Endothelial cell of umbilical vein (primary cell): Measurements from ENCODE around the gene OVOL2. TPM values are rescaled to one million over a fixed set of nuclear protein-coding genes. Genes with fewer than 3 reads are reported as not detected.

Experiments
- BruUV-seq: library from RNA; stranded (reverse); fragments of 400-500 nt; replicated peaks from 2 replicates; lab custom pipeline; 2021; lab: Mats Ljungman, UMichigan
- CTCF ChIA-PET: fragments of 300-600, 350-600 bp; sonication (Branson Sonifier 250); formaldehyde crosslinking; loops from one replicate; lab custom pipeline; 2021; ENCODE audit warnings: antibody characterized with exemption, inconsistent platforms; lab: Charles Lee
- POLR2A ChIA-PET: fragments of 300-600, 350-600 bp; sonication (Branson Sonifier 250); formaldehyde crosslinking; loops from one replicate; lab custom pipeline; 2021; ENCODE audit warnings: antibody characterized with exemption, inconsistent platforms; lab: Charles Lee
- DNase-seq: peaks from one replicate; pipeline ENCODE4 v3.0.0-alpha.2; 2011; ENCODE audit warnings: low read depth, low spot score
- FAIRE-seq: peaks from 2 replicates; lab custom pipeline; 2011; peaks lifted over from hg19 to GRCh38; lab: Jason Lieb, UNC
- H2AFZ ChIP-seq: 2 replicates; pipeline ENCODE4 v1.6.0; 2012; ENCODE audit warnings: low read depth, low read length, control low read depth, inconsistent platforms
- H3K27ac ChIP-seq: 2 replicates; pipeline ENCODE4 v1.5.1; 2011; ENCODE audit warnings: low read depth, mild to moderate bottlenecking, control low read depth, low read length, moderate library complexity; ENCODE audit not compliant: insufficient read depth
- H3K27me3 ChIP-seq, 2 experiments: 2 replicates each; pipeline versions ENCODE4 v1.6.0 to v1.6.1; 2011; ENCODE audit warnings: low read length in 2 of 2, mixed read lengths in 1 of 2; ENCODE audit not compliant: control insufficient read depth in 2 of 2, insufficient read depth in 2 of 2
- H3K36me3 ChIP-seq, 2 experiments: 2 replicates in 1 of 2; 3 replicates in 1 of 2; pipeline ENCODE4 v1.5.1; 2011; ENCODE audit warnings: low read length in 2 of 2, mild to moderate bottlenecking in 1 of 2, moderate library complexity in 1 of 2; ENCODE audit not compliant: control insufficient read depth in 2 of 2, insufficient read depth in 2 of 2; ENCODE audit errors: extremely low read depth in 1 of 2
- H3K4me1 ChIP-seq: 3 replicates; pipeline ENCODE4 v1.5.1; 2011; ENCODE audit warnings: mild to moderate bottlenecking, low read length; ENCODE audit not compliant: control insufficient read depth, insufficient read depth; ENCODE audit errors: extremely low read depth
- H3K4me2 ChIP-seq: 2 replicates; pipeline ENCODE4 v1.6.1; 2011; ENCODE audit warnings: low read length, control low read depth, mixed read lengths; ENCODE audit not compliant: insufficient read depth
- H3K4me3 ChIP-seq, 3 experiments: fragments of 200-600 bp in 1 of 3; sonication (generic), shearing (Covaris generic) in 1 of 3; replicated peaks in 1 of 3; 2 replicates each; pipeline ENCODE4 v1.5.1; 2011 to 2016; ENCODE audit warnings: control low read depth in 3 of 3, low read length in 3 of 3, mild to moderate bottlenecking in 2 of 3, inconsistent platforms in 1 of 3, low read depth in 1 of 3, moderate library complexity in 1 of 3; ENCODE audit not compliant: insufficient read depth in 1 of 3
- H3K79me2 ChIP-seq: 2 replicates; pipeline ENCODE4 v1.6.0; 2012; ENCODE audit warnings: low read length, inconsistent platforms; ENCODE audit not compliant: control insufficient read depth, insufficient read depth
- H3K9ac ChIP-seq: replicated peaks from 2 replicates; pipeline ENCODE3; 2011; ENCODE audit warnings: low read length, control low read depth; ENCODE audit not compliant: insufficient read depth; ENCODE audit errors: extremely low read depth
- H3K9me1 ChIP-seq: replicated peaks from 3 replicates; pipeline ENCODE4 v1.6.0; 2011; ENCODE audit warnings: mild to moderate bottlenecking, low read length; ENCODE audit not compliant: control insufficient read depth, insufficient read depth; ENCODE audit errors: extremely low read depth
- H3K9me3 ChIP-seq: replicated peaks from 2 replicates; pipeline ENCODE4 v1.5.1; 2012; ENCODE audit warnings: low read length, inconsistent platforms; ENCODE audit not compliant: control insufficient read depth, insufficient read depth
- H4K20me1 ChIP-seq: replicated peaks from 2 replicates; pipeline ENCODE3; 2011; ENCODE audit warnings: mild to moderate bottlenecking, low read length; ENCODE audit not compliant: control insufficient read depth, insufficient read depth; ENCODE audit errors: extremely low read depth
- CTCF ChIP-seq, 2 donors: IDR thresholded peaks; 1 replicate in 1 of 2; 2 replicates in 1 of 2; pipeline ENCODE4 v1.5.1; 2011; ENCODE audit warnings: low read length in 2 of 2, mild to moderate bottlenecking in 2 of 2, moderate library complexity in 2 of 2, control low read depth in 1 of 2, inconsistent platforms in 1 of 2, low read depth in 1 of 2; ENCODE audit not compliant: insufficient read depth in 1 of 2; ENCODE audit errors: extremely low read depth in 1 of 2
- EZH2 ChIP-seq: IDR thresholded peaks from 2 replicates; pipeline ENCODE4 v1.6.1; 2012; ENCODE audit warnings: borderline replicate concordance, low read depth, mild to moderate bottlenecking, moderate library complexity, low read length, inconsistent platforms; ENCODE audit not compliant: severe bottlenecking
- FOS ChIP-seq: IDR thresholded peaks from 2 replicates; pipeline ENCODE4 v1.6.1; 2011; ENCODE audit warnings: mild to moderate bottlenecking, low read length, moderate library complexity, borderline replicate concordance; ENCODE audit not compliant: insufficient read depth
- GATA2 ChIP-seq: IDR thresholded peaks from 2 replicates; pipeline ENCODE4 v1.7.0; 2011; ENCODE audit warnings: low read depth, mild to moderate bottlenecking, moderate library complexity, mixed read lengths, low read length; ENCODE audit not compliant: insufficient read length, insufficient read depth
- JUN ChIP-seq: IDR thresholded peaks from 2 replicates; pipeline ENCODE4 v1.6.1; 2011; ENCODE audit warnings: borderline replicate concordance, low read depth; ENCODE audit not compliant: insufficient read length, insufficient read depth
- MAX ChIP-seq: IDR thresholded peaks from 2 replicates; pipeline ENCODE4 v1.6.1; 2011; ENCODE audit not compliant: insufficient read depth, insufficient read length
- MYC ChIP-seq: IDR thresholded peaks from one replicate; pipeline ENCODE4 v1.6.1; 2011; ENCODE audit warnings: mild to moderate bottlenecking, low read depth, low read length
- POLR2A ChIP-seq: IDR thresholded peaks from 2 replicates; pipeline ENCODE4 v1.6.1; 2012; ENCODE audit warnings: low read depth, mild to moderate bottlenecking, control low read depth, low read length
- POLR2AphosphoS5 ChIP-seq: IDR thresholded peaks from 2 replicates; pipeline ENCODE4 v1.6.1; 2012; ENCODE audit warnings: low read depth, mild to moderate bottlenecking, control low read depth, low read length, moderate library complexity; ENCODE audit not compliant: insufficient read depth
- dilution Hi-C: fragments of 300-500 bp; cut with MboI; formaldehyde crosslinking; loops from one replicate; pipeline ENCODE4 v1.15.0; 2019; ENCODE audit warnings: low sequenced_read_pairs; ENCODE audit not compliant: extremely low pct_ligation_motif_present
- intact Hi-C: fragments of 100-400 bp; cut with micrococcal nuclease; formaldehyde crosslinking; loops from one replicate; pipeline ENCODE4 v1.10.0; 2022
- polyA plus RNA-seq, 4 experiments: library from polyadenylated mRNA; depleted of rRNA in 3 of 4; stranded (reverse) in 3 of 4; unstranded in 1 of 4; fragments of >200 nt; gene quantifications; 2 replicates each; pipeline versions ENCODE4 v1.2.1 to v1.2.3, GENCODE V29; 2011 to 2012; ENCODE audit warnings: missing spikeins in 1 of 4
- total RNA-seq: library from RNA; stranded (reverse); gene quantifications from 2 replicates; pipeline ENCODE4 v1.2.3, GENCODE V29; 2021

The OVOL2 gene
- total and polyA plus RNA-seq, 2 donors (not counting 3 experiments of a cell fraction or from before 2014, with no cell fraction given): not detected

- ChIA-PET POLR2A (no interaction called here), CTCF (no interaction called here)
- no peaks in the 10 kb centered on the region for H3K36me3 ChIP-seq
- peaks cover 4 to 8% of the 10 kb centered on the region in 2 experiments for H3K27me3 ChIP-seq
- H4K20me1 ChIP-seq: no peaks in the 10 kb centered on the region
- BruUV-seq: no TSS peak
- dilution Hi-C loops: no loop called here
- H3K79me2 ChIP-seq: no peaks in the 10 kb centered on the region
- FAIRE-seq (no peak), DNase-seq (no peak)
- H2AFZ ChIP-seq: no peak overlapping the region
- no peak overlapping the region for H3K4me2 ChIP-seq
- TF ChIP-seq EZH2 (no peak), FOS (no peak), CTCF (IDR thresholded peaks at IDR 0.05; ENCODE audit: extremely low read depth in 1 of 2, insufficient read depth in 1 of 2, low read depth in 1 of 2, low read length in 2 of 2) (no peak), POLR2AphosphoS5 (no peak), POLR2A (no peak), GATA2 (no peak), JUN (no peak), MYC (no peak), MAX (no peak)
- intact Hi-C loops: no loop called here
- no peaks in the 10 kb centered on the region for H3K9me3 ChIP-seq
- no peak overlapping the region for H3K4me3 ChIP-seq
- H3K4me1 ChIP-seq: no peaks in the 10 kb centered on the region
- no peak overlapping the region for H3K9ac ChIP-seq
- no peak overlapping the region for H3K27ac ChIP-seq
- H3K9me1 ChIP-seq: no peaks in the 10 kb centered on the region
Observed at GRCh38 chr20:18048176-18048575, 9.5 kb downstream of the OVOL2 start.
